ENCODE measurements around the gene TFAP2A.

DNA sequence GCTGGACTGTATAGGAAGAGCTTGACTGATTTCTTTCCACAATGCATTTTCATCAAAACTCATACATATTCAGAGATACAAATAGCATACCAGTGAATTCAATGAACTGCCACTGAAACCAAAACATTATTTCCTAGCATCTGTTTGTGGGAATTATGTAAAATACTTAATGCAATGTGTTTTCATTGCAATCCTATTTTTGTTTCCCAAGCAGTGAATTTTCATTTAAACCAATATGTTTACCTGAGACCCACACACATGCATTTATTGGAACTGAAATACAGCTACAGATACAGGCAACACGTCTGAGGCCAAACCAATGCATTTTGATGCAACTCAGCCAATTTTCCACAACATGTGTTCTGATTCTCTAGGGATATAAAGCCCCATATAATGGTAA, 33.2 kb upstream of the TFAP2A start:
- TF ChIP-seq POLR2A (IDR thresholded peaks at IDR 0.05; ENCODE audit: borderline replicate concordance, extremely low read depth, insufficient read depth, insufficient read length) (no peak), ELF1 (IDR thresholded peaks at IDR 0.05; ENCODE audit: borderline replicate concordance, low read depth) (no peak), EZH2 (IDR thresholded peaks at IDR 0.05) (no peak), EZH2phosphoT487 (IDR thresholded peaks at IDR 0.05; ENCODE audit: borderline replicate concordance) (no peak)
